HG03280 (cell line): ENCODE measurements around the gene MAL.
A peak's percentile ranks its signal among the peaks of the same experiment; 100 is the strongest.

ENCODE experiments used
- ATAC-seq: cut with Tn5 transposase; IDR thresholded peaks from one replicate; pipeline ENCODE4 v1.9.1; 2021; ENCODE audit warnings: mild to moderate bottlenecking, moderate library complexity; ENCODE audit not compliant: unreplicated experiment

The MAL gene

DNA sequence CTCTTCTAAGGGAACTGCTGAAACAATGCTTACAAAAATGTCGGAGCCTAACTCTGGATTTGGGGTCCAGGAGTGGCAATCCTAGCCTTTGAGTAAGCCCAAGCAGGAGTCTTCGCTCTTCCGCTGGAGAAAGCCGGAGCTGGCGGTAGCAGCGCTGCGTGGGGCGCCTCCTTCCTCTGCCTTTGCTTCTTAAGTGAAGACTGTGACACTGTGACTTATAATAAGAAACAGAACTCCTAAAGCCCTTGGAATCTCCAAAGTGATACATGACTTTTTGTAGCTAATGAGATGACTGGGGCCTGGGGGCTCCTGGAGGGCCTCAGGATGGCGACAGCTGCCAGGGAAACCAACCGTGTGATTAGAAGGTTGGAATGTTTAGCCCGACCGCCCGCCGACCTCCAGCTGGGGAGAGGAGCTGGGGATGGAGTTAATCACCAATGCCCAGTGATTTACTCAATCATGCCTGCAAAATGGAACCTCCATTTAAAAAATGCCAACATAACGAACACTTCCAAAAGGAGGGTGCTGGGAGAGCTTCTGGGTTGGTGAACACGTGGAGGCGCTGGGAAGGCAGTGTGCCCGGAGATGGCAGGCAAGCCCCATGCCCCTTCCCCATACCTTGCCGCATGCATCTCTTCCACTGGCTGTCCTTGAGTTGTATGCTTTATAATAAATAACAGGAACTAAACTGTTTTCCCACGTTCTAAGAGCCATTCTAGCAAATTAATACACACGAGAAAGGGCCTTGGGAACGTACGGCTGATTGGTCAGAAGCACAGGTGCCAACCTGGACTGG is 29.0 kb upstream of the MAL start:
- ATAC-seq: no peak

DNA sequence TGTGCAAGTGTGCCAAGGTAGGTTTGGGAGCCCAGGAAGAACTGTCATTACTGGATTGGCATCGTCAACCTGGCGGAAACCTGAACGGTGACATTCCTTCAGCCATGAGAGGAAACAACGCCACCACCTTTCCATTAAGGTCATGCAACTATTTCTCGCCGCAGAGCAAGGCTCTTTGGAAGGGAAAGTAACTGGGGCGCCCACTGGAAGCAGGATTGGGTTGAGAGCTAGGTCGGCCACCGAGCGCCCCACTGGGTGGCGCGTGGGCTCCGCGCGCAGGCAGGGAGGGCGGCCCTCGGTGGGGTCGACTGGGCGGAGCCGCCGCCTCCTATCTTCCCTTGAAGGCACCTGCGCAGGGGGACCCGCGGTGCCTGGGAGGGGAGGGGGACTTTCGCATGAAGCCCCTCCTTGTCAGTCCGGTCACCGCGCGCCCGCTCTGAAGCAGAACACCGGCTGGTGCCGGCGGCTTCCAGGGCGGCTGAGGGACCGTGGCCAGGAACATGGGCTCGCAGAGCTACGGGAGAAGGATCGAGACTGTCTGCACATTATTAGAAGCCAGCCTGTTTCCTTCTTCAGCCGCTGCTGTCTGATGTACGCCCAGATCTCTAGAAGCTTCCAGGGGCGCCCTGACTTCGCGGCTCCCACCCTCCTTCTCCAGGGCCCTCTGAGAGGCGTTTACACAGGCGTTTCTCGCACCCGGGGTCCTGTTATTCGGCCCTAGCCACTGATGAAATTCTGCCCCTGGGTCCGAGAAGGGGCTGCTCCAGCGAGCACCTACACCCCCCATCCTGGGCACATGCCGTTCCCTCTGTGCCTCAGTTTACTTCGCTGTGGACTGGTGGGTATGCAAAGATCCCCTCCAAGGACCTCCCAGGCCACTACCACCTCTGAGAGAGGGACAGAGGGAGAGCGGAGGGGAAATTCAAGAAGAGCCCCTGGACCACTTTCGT is 27.3 kb upstream of the MAL start:
- no peak for ATAC-seq

DNA sequence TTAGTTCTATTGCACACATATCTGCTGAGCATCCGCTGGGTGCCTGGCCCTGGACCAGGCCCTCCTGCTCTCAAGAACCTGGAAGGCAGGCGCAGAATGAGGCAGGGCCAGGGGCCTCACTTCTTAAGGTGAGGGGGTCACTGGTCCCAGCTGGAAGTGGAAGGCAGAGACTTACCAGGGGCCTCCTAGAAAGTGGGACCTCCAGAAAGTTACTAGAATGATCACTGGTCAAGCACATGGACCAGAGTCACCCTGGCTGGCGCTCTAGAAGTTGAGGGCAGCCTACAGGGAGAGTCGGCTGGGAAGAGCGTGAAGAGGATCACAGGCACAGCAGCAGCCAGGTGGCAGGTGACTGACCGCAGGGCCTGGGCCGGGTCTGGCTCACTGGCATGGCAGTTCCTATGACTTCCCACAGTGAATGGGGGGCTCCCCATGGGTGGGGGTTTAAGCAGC is 26.1 kb upstream of the MAL start:
- no peak for ATAC-seq

DNA sequence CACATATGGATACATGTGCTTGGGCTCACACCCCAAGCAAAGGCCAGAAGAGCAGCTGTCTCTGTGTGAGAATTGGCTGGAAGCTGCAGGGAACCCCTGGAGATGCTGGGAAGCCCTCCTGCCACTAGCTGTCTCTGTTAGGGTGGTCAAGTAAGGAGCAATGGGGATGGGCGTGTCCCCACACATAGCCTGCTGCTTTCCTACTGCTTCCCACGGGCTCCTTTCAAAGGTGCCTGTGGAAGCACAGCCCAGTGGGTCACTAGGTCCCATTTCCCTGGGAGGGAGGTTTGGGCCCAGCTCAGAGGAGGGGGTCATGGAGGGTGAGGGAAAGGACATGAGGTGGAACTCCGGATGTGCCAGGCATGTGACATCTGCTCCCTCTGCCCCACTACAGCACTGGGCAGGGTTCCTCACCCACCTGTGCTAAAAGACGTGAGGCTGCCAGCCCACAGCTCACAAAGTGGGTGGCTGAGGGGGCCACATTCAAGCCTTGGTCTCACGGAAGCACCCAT is 24.4 kb upstream of the MAL start:
- no peak for ATAC-seq

DNA sequence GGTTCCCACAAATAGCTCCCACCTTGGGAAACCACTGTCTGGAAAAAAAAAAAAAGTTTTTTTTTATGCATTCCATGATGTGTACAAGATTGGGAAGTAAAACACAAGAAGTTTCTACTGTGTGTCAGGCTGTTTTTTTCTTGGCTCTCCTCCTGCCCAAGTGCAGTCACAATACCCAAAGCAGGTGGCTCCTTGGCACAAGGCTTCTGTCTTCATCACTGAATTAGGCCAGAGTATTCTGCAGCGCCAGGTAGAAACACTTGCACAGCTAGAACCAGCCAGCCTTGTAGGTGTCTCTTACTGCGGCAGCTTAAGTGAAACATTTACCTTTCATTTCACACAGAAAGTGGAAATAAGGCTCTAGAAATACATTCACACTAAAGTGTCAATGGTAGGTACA is 23.8 kb upstream of the MAL start:
- no peak for ATAC-seq

DNA sequence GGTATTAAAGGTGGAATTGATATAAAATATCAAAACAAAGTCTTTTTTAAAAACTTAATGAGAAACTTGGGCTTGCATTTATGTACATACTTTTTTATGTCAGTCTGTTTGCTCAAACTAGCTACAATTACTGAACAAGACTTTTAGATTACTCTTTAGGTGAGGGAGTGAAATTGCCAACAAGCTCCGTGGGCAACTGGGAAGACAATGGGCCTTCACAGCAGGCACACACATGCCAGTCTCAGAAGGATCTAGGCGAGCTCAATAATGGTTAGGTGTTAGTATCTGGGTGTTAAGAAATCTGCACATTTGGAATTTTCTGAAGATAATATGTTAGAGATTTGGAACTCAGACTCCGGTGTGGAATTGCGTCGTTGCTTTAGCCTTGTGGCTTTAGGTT is 23.0 kb upstream of the MAL start:
- no peak for ATAC-seq

DNA sequence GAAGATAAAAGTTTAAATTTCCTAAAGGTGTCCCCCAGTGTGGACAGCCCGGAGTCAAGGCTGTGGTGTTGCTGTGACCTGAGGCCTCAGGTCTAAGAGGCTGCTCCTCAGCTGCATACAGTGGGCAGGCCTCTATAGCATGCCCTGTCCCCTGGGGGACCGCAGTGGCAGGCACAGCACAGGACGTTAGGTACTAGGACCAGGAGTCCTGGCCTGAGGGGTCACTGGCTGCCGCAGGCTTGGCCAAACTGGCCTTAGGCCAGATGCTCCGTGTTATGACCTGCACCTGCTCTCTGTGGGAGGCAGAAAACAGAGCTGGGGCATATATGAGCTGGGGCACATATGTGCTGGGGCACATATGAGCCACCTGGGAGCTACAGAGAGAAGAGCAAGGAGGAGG is 21.2 kb upstream of the MAL start:
- no peak for ATAC-seq

DNA sequence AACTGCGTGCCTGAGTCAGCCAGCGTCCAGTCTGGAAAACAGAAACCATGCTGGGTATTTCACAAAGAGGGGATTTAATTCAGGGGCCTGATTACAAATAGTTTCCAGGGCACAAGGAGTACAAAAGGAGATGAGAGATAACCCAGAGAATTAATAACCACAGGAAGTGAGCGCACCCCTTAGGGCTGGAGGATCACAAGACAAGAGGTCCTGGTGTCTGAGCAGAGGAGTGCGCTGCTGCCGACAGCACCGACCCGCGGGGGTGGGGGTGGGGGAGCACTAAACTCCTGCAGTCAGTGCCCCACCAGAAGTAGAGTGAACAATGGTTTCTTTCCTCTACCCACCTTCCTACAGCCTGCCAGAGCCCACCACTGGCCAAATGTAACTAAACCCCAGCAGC is 20.8 kb upstream of the MAL start:
- ATAC-seq: no peak

DNA sequence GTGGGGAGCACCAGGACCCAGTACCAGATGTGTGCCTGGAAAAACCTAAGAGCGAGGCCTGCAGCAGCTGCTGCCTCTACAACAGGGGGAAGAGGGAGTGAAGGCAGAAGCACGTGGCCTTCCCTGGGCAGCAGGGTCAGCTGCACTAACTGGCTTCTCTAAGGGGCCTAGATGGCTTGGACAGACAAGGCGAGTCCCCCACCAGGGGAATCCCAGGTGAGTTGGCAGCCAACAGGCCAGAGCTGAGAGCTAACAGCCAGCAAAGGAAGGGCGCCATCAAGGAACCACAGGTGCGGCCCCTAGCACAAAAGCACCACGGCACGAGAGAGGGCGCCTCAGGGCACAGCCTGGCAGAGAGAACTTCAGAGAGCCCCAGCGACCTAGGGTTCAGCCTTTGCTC is 19.8 kb upstream of the MAL start:
- ATAC-seq: no peak

DNA sequence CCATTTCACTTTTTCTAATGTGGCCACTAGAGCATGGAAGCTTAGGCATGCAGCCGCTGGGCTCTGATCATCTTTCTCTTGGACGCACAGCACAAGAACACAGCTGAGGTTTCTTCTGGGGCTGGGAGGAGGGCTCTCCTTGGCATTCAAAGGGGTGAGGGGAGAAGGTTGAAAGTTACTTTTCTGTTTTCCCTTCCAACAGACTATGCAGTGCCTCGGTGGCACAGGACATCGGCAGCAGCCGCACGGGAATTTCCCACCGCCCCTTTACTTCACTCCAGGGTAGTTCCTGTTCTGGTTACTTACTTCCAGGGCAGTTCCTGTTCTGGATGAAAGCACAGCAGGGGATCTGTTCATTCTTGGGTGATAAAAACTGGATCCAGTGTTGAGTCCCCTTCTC is 18.9 kb upstream of the MAL start:
- ATAC-seq: no peak

DNA sequence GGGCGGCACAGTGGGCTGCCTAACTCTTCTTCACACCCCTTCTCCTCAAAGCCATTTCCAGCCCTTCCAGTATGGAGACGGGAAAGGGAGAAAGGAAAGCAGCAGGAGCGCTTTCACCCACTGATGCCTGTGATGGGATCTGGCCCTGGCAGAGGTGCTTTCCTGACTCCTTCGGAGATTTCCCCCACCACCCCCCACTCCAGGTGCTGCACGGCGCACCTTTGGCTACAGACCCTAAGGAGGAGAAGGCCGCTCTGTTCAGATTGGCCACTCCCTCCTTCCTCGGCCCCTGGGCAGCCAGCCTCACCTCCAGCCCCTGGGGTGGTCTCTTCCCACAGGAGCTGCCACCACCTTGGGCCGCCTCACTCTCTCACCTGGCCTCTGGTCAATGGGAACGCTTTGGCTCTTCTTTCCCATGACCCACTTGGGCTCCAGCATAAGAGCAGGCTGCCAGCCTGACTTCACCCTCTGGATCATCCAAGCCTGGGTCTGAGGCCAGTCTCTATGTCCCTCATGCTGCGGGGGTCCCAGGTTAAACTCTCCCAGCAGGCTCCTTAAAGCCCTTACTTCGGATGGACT is 18.4 kb upstream of the MAL start:
- ATAC-seq: no peak

DNA sequence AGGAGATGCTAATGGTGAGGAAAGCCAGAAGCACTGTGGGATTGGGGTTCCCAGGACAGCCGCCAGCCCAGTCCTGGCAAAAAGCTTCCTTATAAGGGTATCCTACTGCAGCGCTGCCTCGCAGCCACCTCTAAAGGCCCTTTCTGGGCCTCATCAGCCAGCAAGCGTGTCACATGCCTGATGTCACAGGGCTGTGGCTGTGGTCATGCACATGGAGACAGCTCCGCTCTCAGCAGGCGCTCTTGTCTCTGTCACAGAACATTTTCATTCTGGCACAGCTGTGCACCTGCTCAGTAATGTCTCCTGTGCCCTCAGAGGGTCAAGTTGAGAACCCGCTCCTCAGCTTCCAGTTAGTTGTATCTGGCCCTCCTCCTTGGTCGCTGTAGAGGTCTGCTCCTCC is 17.7 kb upstream of the MAL start:
- no peak for ATAC-seq

DNA sequence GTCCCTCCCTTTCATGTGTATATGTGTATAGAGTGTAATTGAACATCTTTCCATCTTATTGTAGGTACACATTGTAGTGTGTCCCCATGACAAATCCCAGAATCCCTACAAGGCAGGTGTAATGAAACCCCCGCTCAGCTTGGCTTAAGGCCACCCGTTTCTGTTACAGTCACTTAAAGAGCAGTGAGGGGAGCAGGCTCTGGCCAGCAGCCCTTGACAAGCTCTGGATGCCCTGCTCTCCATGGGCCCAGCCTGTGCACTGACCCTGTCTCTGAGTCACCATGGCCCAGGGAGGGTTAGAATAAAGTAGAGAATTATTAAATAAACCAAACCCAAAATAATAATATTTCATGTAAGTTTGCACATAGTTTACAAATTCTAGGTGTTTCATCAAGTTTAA is 17.2 kb upstream of the MAL start:
- ATAC-seq: no peak

DNA sequence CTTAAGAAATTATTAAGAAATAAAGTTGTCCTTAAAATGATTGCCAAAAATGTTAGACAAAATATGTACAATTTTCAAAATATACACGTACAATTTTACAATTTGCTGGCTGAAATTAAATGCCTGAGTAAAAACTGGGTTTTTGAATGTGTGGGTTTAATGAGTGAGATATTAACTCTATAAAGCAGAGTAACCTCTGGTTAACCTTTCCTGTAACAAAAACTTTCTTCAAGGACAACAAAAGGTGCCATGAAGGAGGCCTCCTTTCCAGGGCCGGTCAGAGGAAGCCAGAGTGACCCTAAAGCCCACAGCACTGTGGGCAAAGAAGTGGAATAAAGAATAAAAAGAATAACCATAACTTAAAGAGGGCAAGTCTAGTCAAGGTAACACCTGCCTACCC is 16.5 kb upstream of the MAL start:
- ATAC-seq: no peak

DNA sequence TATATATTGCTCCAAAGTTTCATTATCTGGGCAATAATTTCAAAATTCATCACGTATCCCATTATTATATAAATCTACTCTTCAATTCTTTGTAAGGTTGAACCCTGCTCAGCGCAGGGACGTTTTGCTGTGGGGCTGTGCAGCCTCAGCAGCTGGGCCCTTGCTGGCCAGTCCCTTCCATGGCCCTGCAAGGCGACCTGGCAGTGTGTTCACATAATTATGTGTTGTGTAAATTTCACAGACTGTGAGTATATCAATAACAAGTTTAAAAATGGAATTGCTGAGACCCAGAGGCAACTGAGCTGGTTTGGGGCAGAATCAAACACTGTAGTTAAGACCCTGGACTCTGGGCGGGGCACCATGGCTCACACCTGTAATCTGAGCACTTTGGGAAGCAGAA is 16.1 kb upstream of the MAL start:
- no peak for ATAC-seq

DNA sequence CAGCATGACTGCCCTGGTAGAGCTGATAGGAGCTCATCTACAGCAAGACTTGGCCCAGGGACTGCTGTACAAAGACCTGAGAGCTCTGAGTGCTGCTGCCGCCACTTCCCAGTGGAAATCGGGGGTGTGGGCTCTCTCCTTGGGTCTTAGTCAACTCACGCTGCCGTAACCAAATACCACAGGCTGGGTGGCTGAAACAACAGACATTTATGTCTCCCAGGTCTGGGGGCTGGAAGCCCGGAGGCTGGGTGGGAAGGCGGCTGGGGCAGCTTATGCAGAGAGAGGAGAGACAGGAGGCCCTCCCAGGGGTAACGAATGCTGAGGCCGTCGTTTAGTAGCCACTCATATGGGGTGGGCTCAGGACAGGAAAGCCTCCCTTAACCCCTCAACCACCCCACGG is 15.4 kb upstream of the MAL start:
- ATAC-seq: no peak

DNA sequence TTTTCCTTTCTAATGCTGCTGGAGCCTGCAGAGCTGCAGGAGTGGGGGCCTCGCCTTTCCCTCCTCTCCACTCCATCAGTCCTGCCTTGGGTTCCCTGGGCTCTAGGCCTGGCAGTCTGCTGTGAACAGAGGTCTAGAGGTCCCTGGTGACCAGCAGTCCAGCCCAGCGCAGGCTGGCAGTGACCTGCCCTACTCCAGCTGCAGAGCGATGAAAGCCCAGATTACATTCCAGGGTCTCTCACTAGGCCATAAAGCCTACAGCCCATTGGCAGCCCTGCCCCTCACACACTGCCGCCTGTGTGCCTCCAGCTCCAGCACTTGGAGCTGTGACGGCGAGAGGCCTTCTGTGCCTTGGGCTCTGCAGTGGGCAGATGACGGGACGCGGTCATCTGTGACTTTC is 14.8 kb upstream of the MAL start:
- ATAC-seq: no peak

DNA sequence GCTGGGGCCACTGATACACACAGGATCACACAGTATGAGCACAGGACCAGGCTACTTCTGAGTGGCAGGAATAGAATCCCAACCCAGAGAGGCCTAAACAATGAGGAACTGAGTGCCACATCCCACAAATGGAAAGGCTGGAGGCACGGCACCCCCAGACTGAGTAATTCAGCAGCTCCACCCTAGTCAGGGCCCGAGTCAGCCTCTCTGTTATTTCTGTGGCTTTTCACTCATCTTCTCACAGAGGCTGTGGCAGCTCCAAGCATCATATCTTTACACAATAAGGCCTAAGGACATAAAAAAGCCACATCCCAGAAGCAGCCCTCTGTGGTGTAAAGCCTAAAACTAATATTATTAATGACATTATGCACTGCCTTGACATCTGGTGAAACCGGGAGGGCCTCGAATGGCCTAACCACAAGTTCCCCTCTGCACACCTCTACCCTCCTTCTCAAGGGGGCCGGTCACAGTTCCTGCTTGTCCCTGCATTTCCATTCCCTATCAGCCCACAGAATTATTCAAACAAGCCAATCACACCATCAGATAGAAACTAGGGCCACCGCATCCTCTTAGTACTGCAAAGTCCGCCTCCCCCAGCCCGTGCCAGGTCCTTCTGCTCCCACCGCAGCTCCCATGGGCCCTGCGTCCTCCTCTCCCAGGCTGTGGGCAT is 12.5 kb upstream of the MAL start:
- ATAC-seq: peak; percentile 66

DNA sequence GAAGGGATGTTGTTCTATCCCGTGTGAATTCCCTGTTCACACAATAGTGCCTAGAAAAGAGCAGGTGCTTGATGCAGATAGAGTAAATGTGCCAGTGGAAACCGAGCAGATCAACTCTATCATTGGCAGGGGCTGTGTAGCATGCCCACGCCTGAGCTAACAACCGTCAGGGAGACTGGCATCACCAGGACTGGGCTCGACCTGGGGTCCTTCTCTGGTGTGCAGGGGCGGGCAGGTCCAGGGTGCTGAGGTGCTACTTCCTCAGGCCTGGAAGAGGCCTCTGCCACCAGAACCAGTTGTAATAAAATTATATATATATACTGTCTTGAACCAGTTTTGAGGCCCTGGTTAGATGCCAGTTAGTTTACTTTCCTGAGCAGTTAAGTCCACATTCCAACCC is 11.8 kb upstream of the MAL start:
- no peak for ATAC-seq

DNA sequence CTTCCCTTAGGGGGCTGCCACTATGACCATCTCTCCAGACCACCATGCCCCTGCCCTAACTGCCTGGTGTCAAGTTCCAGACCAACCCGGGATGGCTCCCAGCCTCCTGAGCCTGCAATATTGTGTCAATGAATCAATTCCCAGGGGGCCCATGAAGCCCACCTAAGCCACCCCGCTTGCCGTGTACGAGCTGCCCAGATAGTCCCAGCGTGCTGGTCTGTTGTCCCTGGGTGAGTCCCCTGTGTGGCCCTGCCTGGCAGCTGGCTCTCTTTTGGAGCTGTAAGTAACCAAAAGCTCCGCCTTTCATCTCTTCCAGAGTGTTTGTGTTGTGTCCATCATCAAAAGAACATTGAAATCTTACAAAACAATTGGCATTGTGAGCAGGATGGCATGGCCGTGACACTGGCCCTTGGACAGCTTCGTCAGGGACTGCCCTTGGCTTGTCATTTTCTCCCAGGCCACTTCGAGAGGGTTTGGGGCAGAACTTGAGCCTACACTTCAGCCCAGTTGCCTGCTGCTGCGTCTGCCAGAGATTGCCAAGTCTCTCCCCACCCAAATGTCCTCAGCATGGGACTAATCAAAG is 11.3 kb upstream of the MAL start:
- ATAC-seq: no peak
